ENCODE measurements around the gene VIPAS39. TPM values are rescaled to one million over a fixed set of nuclear protein-coding genes. Genes with fewer than 3 reads are reported as not detected.

Gene VIPAS39
- polyA plus RNA-seq, 1 donor (not counting 4 experiments of a cell fraction or from before 2014, with no cell fraction given): 24.5 TPM

- no peak overlapping the region for H3K9ac ChIP-seq (ENCODE audit: control insufficient read depth, extremely low read depth, insufficient read depth, low read length)
- no peaks in the 10 kb centered on the region for H3K79me2 ChIP-seq (ENCODE audit: control insufficient read depth, insufficient read depth, low read length)
- H3K4me2 ChIP-seq (ENCODE audit: control insufficient read depth, extremely low read depth, insufficient read depth, low read depth, low read length): no peak overlapping the region
- H4K20me1 ChIP-seq (ENCODE audit: control insufficient read depth, extremely low read depth, insufficient read depth, low read length): no peaks in the 10 kb centered on the region
- no peak overlapping the region for H3K4me3 ChIP-seq (ENCODE audit: control insufficient read depth in 2 of 3, extremely low read depth in 1 of 3, insufficient read depth in 2 of 3, low read depth in 1 of 3, low read length in 3 of 3)
- no peaks in the 10 kb centered on the region for H3K36me3 ChIP-seq (ENCODE audit: control insufficient read depth in 2 of 2, extremely low read depth in 1 of 2, insufficient read depth in 2 of 2, low read length in 2 of 2)
- no peak for TF ChIP-seq EZH2 (IDR thresholded peaks at IDR 0.05; ENCODE audit: low read length)
- TF ChIP-seq, protein P1, sequence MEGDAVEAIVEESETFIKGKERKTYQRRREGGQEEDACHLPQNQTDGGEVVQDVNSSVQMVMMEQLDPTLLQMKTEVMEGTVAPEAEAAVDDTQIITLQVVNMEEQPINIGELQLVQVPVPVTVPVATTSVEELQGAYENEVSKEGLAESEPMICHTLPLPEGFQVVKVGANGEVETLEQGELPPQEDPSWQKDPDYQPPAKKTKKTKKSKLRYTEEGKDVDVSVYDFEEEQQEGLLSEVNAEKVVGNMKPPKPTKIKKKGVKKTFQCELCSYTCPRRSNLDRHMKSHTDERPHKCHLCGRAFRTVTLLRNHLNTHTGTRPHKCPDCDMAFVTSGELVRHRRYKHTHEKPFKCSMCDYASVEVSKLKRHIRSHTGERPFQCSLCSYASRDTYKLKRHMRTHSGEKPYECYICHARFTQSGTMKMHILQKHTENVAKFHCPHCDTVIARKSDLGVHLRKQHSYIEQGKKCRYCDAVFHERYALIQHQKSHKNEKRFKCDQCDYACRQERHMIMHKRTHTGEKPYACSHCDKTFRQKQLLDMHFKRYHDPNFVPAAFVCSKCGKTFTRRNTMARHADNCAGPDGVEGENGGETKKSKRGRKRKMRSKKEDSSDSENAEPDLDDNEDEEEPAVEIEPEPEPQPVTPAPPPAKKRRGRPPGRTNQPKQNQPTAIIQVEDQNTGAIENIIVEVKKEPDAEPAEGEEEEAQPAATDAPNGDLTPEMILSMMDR (optimal IDR thresholded peaks at IDR 0.05 in 1 of 3, IDR thresholded peaks at IDR 0.05 in 1 of 3, conservative IDR thresholded peaks at IDR 0.05 in 1 of 3; ENCODE audit: extremely low read depth in 1 of 3, insufficient read depth in 2 of 3, low read length in 3 of 3): no peak
- FAIRE-seq (no peak), DNase-seq (ENCODE audit: low read depth, low spot score) (no peak)
- no peak overlapping the region for H3K27ac ChIP-seq (ENCODE audit: control insufficient read depth, insufficient read depth, low read length)
- peaks cover 7% of the 10 kb centered on the region for H3K27me3 ChIP-seq (ENCODE audit: control insufficient read depth, extremely low read depth, insufficient read depth, low read length)
- H2AFZ ChIP-seq (ENCODE audit: control insufficient read depth, low read length): no peak overlapping the region
- H3K4me1 ChIP-seq (ENCODE audit: control insufficient read depth, extremely low read depth, insufficient read depth, low read length): no peaks in the 10 kb centered on the region
- no peaks in the 10 kb centered on the region for H3K9me3 ChIP-seq (ENCODE audit: control insufficient read depth, low read depth, low read length)
- H3K9me1 ChIP-seq (ENCODE audit: control insufficient read depth, extremely low read depth, insufficient read depth, low read length): no peaks in the 10 kb centered on the region
- dilution Hi-C loops (cut with MboI; ENCODE audit: extremely low pct_ligation_motif_present, low sequenced_read_pairs): no loop called here
These were observed 21.4 kb upstream of the VIPAS39 start for GRCh38 chr14:77478796-77479195.

DNA sequence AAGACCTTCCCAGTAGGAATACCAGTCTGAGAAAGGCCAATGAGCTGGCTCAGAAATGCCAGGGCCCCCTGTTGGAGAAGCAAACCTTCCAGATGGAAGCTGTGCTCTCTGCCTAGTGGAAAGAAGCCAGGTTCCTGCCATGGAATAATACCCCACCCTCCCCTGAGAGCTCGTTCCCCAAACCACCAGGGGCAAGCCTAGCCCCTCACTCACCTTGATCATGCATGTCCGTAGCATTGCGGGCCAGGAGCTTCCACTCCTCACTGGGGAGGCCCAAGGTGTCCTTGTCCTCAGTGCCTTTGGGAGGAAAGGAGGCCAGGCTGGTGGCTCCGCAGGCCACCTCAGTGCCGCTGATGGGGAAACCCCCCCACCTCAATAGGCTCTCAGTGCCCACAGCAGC is 20.6 kb upstream of the VIPAS39 start:
- TF ChIP-seq, protein P1 (optimal IDR thresholded peaks at IDR 0.05 in 1 of 3, IDR thresholded peaks at IDR 0.05 in 1 of 3, conservative IDR thresholded peaks at IDR 0.05 in 1 of 3; ENCODE audit: extremely low read depth in 1 of 3, insufficient read depth in 2 of 3, low read length in 3 of 3): no peak
- no peak for TF ChIP-seq EZH2 (IDR thresholded peaks at IDR 0.05; ENCODE audit: low read length)
- no peak overlapping the region for H2AFZ ChIP-seq (ENCODE audit: control insufficient read depth, low read length)
- no peaks in the 10 kb centered on the region for H3K36me3 ChIP-seq (ENCODE audit: control insufficient read depth in 2 of 2, extremely low read depth in 1 of 2, insufficient read depth in 2 of 2, low read length in 2 of 2)
- H3K4me3 ChIP-seq (ENCODE audit: control insufficient read depth in 2 of 3, extremely low read depth in 1 of 3, insufficient read depth in 2 of 3, low read depth in 1 of 3, low read length in 3 of 3): no peak overlapping the region
- H3K4me2 ChIP-seq (ENCODE audit: control insufficient read depth, extremely low read depth, insufficient read depth, low read depth, low read length): no peak overlapping the region
- no peak overlapping the region for H3K27ac ChIP-seq (ENCODE audit: control insufficient read depth, insufficient read depth, low read length)
- no peak overlapping the region for H3K9ac ChIP-seq (ENCODE audit: control insufficient read depth, extremely low read depth, insufficient read depth, low read length)
- FAIRE-seq: no peak
- DNase-seq (ENCODE audit: low read depth, low spot score): no peak
- H3K9me3 ChIP-seq (ENCODE audit: control insufficient read depth, low read depth, low read length): no peaks in the 10 kb centered on the region
- peaks cover 7% of the 10 kb centered on the region for H3K27me3 ChIP-seq (ENCODE audit: control insufficient read depth, extremely low read depth, insufficient read depth, low read length)
- no peaks in the 10 kb centered on the region for H3K79me2 ChIP-seq (ENCODE audit: control insufficient read depth, insufficient read depth, low read length)
- no peaks in the 10 kb centered on the region for H4K20me1 ChIP-seq (ENCODE audit: control insufficient read depth, extremely low read depth, insufficient read depth, low read length)
- H3K9me1 ChIP-seq (ENCODE audit: control insufficient read depth, extremely low read depth, insufficient read depth, low read length): no peaks in the 10 kb centered on the region
- dilution Hi-C loops (cut with MboI; ENCODE audit: extremely low pct_ligation_motif_present, low sequenced_read_pairs): no loop called here
- no peaks in the 10 kb centered on the region for H3K4me1 ChIP-seq (ENCODE audit: control insufficient read depth, extremely low read depth, insufficient read depth, low read length)

All from keratinocyte (primary cell).